ENCODE results near the gene LDLRAD2. TPM values are rescaled to one million over a fixed set of nuclear protein-coding genes. Genes with fewer than 3 reads are reported as not detected.
"Not testable (repeated sequence)": the region's sequence is repeated elsewhere in the genome, so short reads cannot be mapped to it uniquely, and the experiment has no call there.

Gene LDLRAD2
- total and polyA plus RNA-seq, 4 donors = 0.12 to 2.7 (median 0.23) TPM; not detected in 1

GRCh38 chr1:21766210-21766609, 45.9 kb upstream of the LDLRAD2 start (continued):
- no peak for TF ChIP-seq EGR1 (IDR thresholded peaks at IDR 0.05; ENCODE audit: low read depth in 2 of 2)
- no peak for TF ChIP-seq RAD21 (IDR thresholded peaks at IDR 0.05)
- TF ChIP-seq HNF4A (conservative IDR thresholded peaks at IDR 0.05) = no peak
- no peak for TF ChIP-seq NR2F2 (IDR thresholded peaks at IDR 0.05)
- no peak for TF ChIP-seq GABPA (IDR thresholded peaks at IDR 0.05 in 1 of 2, conservative IDR thresholded peaks at IDR 0.05 in 1 of 2)
- TF ChIP-seq FOXA1 (IDR thresholded peaks at IDR 0.05) = no peak
- no peak for TF ChIP-seq YY1 (IDR thresholded peaks at IDR 0.05)
- TF ChIP-seq JUND (IDR thresholded peaks at IDR 0.05) = no peak
- no peak for TF ChIP-seq MAX (IDR thresholded peaks at IDR 0.05)
- TF ChIP-seq RXRA (IDR thresholded peaks at IDR 0.05) = no peak

- H3K4me3 ChIP-seq (ENCODE audit: low read depth in 1 of 3, low read length in 3 of 3); H3K9ac ChIP-seq (ENCODE audit: low read depth in 1 of 2, low read length in 2 of 2); DNase-seq (ENCODE audit: low spot score); H3K4me1 ChIP-seq (ENCODE audit: control insufficient read depth in 4 of 4, insufficient read depth in 4 of 4, low read length in 3 of 4); H3K27me3 ChIP-seq (ENCODE audit: control insufficient read depth in 4 of 4, insufficient read depth in 4 of 4, low read length in 3 of 4); H3K36me3 ChIP-seq (ENCODE audit: control insufficient read depth in 4 of 4, insufficient read depth in 3 of 4, low read depth in 1 of 4, low read length in 3 of 4); H3K9me3 ChIP-seq (ENCODE audit: control insufficient read depth in 4 of 4, low read length in 3 of 4); H3K27ac ChIP-seq (ENCODE audit: low read depth in 1 of 2, low read length in 2 of 2): not testable (repeated sequence)
- WGBS = 97% methylated on average over 8 of the region's 8 CpGs
Observed at GRCh38 chr1:21767106-21767505, 45.0 kb upstream of the LDLRAD2 start.

- WGBS = 98% methylated on average over 2 of the region's 2 CpGs
- DNase-seq (ENCODE audit: low spot score) = no peak
- H3K4me3 ChIP-seq (ENCODE audit: low read depth in 1 of 3, low read length in 3 of 3) = no peak overlapping the region
- no peaks in the 10 kb centered on the region for H3K9me3 ChIP-seq (ENCODE audit: control insufficient read depth in 4 of 4, low read length in 3 of 4)
- H3K4me1 ChIP-seq (ENCODE audit: control insufficient read depth in 4 of 4, insufficient read depth in 4 of 4, low read length in 3 of 4) = peaks cover 0 to 3% (median under 1%) of the 10 kb centered on the region in 4 donors
- H3K36me3 ChIP-seq (ENCODE audit: control insufficient read depth in 4 of 4, insufficient read depth in 3 of 4, low read depth in 1 of 4, low read length in 3 of 4) = no peaks in the 10 kb centered on the region
- TF ChIP-seq HNF4A (conservative IDR thresholded peaks at IDR 0.05) (no peak), RAD21 (IDR thresholded peaks at IDR 0.05) (no peak), HNF4G (IDR thresholded peaks at IDR 0.05) (no peak), FOXA1 (IDR thresholded peaks at IDR 0.05) (no peak), JUND (IDR thresholded peaks at IDR 0.05) (no peak), RXRA (IDR thresholded peaks at IDR 0.05) (no peak), TAF1 (conservative IDR thresholded peaks at IDR 0.05) (no peak), SP1 (IDR thresholded peaks at IDR 0.05) (no peak), GABPA (IDR thresholded peaks at IDR 0.05 in 1 of 2, conservative IDR thresholded peaks at IDR 0.05 in 1 of 2) (no peak), ATF3 (IDR thresholded peaks at IDR 0.05) (no peak), YY1 (IDR thresholded peaks at IDR 0.05) (no peak), ZBTB33 (IDR thresholded peaks at IDR 0.05) (no peak)
- no peak overlapping the region for H3K27ac ChIP-seq (ENCODE audit: low read depth in 1 of 2, low read length in 2 of 2)
- no peaks in the 10 kb centered on the region for H3K27me3 ChIP-seq (ENCODE audit: control insufficient read depth in 4 of 4, insufficient read depth in 4 of 4, low read length in 3 of 4)
- H3K9ac ChIP-seq (ENCODE audit: low read depth in 1 of 2, low read length in 2 of 2) = no peak overlapping the region
Observed at GRCh38 chr1:21770201-21770600, 41.9 kb upstream of the LDLRAD2 start.

GRCh38 chr1:21770602-21771001, 41.5 kb upstream of the LDLRAD2 start:
- not testable (repeated sequence) for H3K27me3 ChIP-seq (ENCODE audit: control insufficient read depth in 4 of 4, insufficient read depth in 4 of 4, low read length in 3 of 4); H3K9me3 ChIP-seq (ENCODE audit: control insufficient read depth in 4 of 4, low read length in 3 of 4); DNase-seq (ENCODE audit: low spot score); H3K27ac ChIP-seq (ENCODE audit: low read depth in 1 of 2, low read length in 2 of 2); H3K9ac ChIP-seq (ENCODE audit: low read depth in 1 of 2, low read length in 2 of 2); H3K4me3 ChIP-seq (ENCODE audit: low read depth in 1 of 3, low read length in 3 of 3); H3K4me1 ChIP-seq (ENCODE audit: control insufficient read depth in 4 of 4, insufficient read depth in 4 of 4, low read length in 3 of 4); H3K36me3 ChIP-seq (ENCODE audit: control insufficient read depth in 4 of 4, insufficient read depth in 3 of 4, low read depth in 1 of 4, low read length in 3 of 4)
- WGBS = 97% methylated on average over 9 of the region's 9 CpGs

GRCh38 chr1:21771672-21772071, 40.4 kb upstream of the LDLRAD2 start:
- DNase-seq (ENCODE audit: low spot score) = not testable (repeated sequence)

More at GRCh38 chr1:21771672-21772071, 40.4 kb upstream of the LDLRAD2 start:
- H3K36me3 ChIP-seq (ENCODE audit: control insufficient read depth in 4 of 4, insufficient read depth in 3 of 4, low read depth in 1 of 4, low read length in 3 of 4); H3K27ac ChIP-seq (ENCODE audit: low read depth in 1 of 2, low read length in 2 of 2); H3K27me3 ChIP-seq (ENCODE audit: control insufficient read depth in 4 of 4, insufficient read depth in 4 of 4, low read length in 3 of 4); H3K4me3 ChIP-seq (ENCODE audit: low read depth in 1 of 3, low read length in 3 of 3); H3K9me3 ChIP-seq (ENCODE audit: control insufficient read depth in 4 of 4, low read length in 3 of 4); H3K9ac ChIP-seq (ENCODE audit: low read depth in 1 of 2, low read length in 2 of 2); H3K4me1 ChIP-seq (ENCODE audit: control insufficient read depth in 4 of 4, insufficient read depth in 4 of 4, low read length in 3 of 4): not testable (repeated sequence)
- 88% methylated on average over 10 of the region's 10 CpGs for WGBS
